AG09319 (cell line): ENCODE data around the gene SHISA9.

Experiments used
- DNase-seq: peaks from one replicate; pipeline ENCODE4 v3.0.0-alpha.2; 2010; ENCODE audit warnings: low read depth; ENCODE audit errors: extremely low read depth
- CTCF ChIP-seq: IDR thresholded peaks from 2 replicates; pipeline ENCODE4 v1.5.1; 2011; ENCODE audit warnings: low read depth, mild to moderate bottlenecking, inconsistent platforms, low read length, moderate library complexity

The SHISA9 gene

DNA sequence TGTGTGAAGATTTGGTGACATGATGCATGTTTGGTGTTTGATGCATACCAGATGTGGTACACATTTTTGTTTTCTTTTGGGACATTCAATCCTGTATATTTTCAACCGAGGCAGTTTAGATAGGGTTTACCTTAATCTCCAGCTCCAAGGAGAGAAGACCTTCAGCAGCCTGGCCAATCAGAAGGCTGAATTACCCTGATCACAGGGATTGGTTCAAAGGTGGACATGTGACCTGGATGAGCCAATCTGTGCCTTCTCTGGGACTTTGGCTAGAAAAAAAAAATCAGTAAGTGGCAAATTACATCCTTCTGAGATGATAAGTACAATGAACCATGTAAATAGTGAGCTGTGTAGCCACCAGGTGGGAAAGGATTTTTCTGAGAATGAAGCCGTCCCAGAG is 205.1 kb downstream of the SHISA9 start:
- DNase-seq = no peak
- no peak for TF ChIP-seq CTCF

DNA sequence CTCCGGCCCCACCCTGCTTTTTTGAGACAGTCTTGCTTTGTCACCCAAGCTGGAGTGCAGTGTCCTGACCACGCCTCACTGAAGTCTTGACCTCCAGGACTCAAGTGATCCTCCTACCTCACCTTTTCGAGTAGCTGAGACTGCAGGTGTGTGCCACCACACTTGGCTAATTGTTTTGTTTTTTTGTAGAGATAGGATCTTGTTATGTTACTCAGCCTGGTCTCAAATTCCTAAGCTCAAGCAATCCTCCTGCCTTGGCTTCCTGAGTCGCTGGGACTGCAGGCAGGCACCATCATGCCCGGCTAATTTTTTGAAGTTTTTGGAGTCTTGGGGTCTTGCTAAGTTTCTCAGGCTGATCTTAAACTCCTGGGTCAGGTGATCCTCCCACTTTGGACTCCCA is 206.7 kb downstream of the SHISA9 start:
- TF ChIP-seq CTCF = no peak
- no peak for DNase-seq

DNA sequence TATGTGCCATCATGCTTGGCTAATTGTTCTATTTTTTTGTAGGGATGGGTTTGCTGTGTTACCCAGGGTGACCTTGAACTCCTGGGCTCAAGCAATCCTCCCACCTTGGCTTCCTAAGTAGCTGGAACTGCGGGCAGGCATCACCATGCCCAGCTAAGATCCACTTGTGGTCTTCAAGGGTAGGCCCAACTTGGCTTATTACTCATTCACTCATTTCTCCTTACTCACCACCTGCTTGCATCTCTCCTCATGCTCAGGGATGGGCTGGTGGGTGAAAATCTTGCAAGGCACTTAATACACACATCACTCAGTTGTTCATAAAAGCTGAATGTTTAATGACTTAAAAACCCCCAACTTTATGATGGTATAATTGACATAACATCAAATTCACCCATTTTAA is 207.8 kb downstream of the SHISA9 start:
- no peak for TF ChIP-seq CTCF

GRCh38 chr16:13110124-13110796 is 208.9 kb downstream of the SHISA9 start:
- TF ChIP-seq CTCF = no peak
- no peak for DNase-seq

More for the DNA sequence above, 207.8 kb downstream of the SHISA9 start:
- no peak for DNase-seq

DNA sequence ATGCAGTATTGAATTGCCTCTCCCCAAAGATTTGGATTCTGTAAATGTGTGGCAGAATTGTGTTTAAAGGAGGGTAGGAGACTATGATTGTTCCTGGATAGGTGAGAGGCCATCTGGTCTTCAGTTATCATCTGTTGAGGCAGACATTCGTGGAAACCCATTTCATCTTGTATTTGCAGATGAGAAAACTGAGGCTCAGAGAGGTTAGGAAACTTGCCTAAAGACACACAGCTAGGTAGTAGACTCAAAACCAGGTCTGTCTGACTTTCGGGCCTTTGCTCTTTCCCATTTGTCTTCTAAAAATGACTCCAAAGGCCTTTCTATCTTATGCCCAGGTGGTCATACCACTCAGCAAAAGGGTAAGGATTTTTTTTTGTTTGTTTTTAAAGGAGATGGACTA is 210.3 kb downstream of the SHISA9 start:
- DNase-seq = no peak

GRCh38 chr16:13113741-13114140 is 212.3 kb downstream of the SHISA9 start:
- no peak for TF ChIP-seq CTCF
- no peak for DNase-seq

More for the DNA sequence above, 210.3 kb downstream of the SHISA9 start:
- no peak for TF ChIP-seq CTCF

DNA sequence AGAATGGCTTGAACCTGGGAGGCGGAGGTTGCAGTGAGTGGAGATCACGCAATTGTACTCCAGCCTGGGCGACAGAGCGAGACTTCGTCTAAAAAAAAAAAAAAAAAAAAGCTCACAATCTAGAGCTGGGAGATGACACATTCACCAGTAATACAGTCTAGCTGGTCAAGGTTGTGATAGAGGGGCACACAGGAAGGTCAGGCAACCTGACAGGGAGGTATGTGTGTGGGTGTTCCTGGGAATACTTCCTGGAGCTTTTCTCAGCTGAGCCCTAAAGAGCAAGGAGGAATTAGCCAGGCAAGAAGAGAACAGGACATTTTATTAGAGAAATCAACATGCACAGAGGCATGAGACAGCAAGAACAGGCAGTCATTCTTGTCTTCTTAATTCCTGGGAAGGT is 216.7 kb downstream of the SHISA9 start:
- no peak for DNase-seq
- TF ChIP-seq CTCF = no peak
